ENCODE measurements around the gene MADCAM1.

Gene MADCAM1

GRCh38 chr19:508204-509150, 12.2 kb downstream of the MADCAM1 start:
- DNase-seq (ENCODE audit: low spot score), result no peak

- DNase-seq (ENCODE audit: low spot score), result peak; percentile 53
Measured at GRCh38 chr19:510606-511100, 14.4 kb downstream of the MADCAM1 start.

- no peak for DNase-seq (ENCODE audit: low spot score)
Measured at GRCh38 chr19:511101-511851, 15.0 kb downstream of the MADCAM1 start.

- DNase-seq (ENCODE audit: low spot score), result no peak
Measured at GRCh38 chr19:512547-513365, 16.5 kb downstream of the MADCAM1 start.

- no peak for DNase-seq (ENCODE audit: low spot score)
Measured at GRCh38 chr19:513368-514165, 17.3 kb downstream of the MADCAM1 start.

- no peak for DNase-seq (ENCODE audit: low spot score)
Measured at GRCh38 chr19:514166-514663, 17.9 kb downstream of the MADCAM1 start.

GRCh38 chr19:517721-518597, 21.7 kb downstream of the MADCAM1 start:
- no peak for DNase-seq (ENCODE audit: low spot score)

GRCh38 chr19:518598-519231, 22.4 kb downstream of the MADCAM1 start:
- no peak for DNase-seq (ENCODE audit: low spot score)

GRCh38 chr19:519449-519865, 23.2 kb downstream of the MADCAM1 start:
- DNase-seq (ENCODE audit: low spot score), result no peak

- no peak for DNase-seq (ENCODE audit: low spot score)
Measured at GRCh38 chr19:522726-523125, 26.4 kb downstream of the MADCAM1 start.

- no peak for DNase-seq (ENCODE audit: low spot score)
Measured at GRCh38 chr19:524062-524674, 27.9 kb downstream of the MADCAM1 start.

GRCh38 chr19:525029-525428, 28.7 kb downstream of the MADCAM1 start:
- DNase-seq (ENCODE audit: low spot score), result no peak

- DNase-seq (ENCODE audit: low spot score), result no peak
Measured at GRCh38 chr19:525857-526419, 29.7 kb downstream of the MADCAM1 start.

- DNase-seq (ENCODE audit: low spot score), result no peak
Measured at GRCh38 chr19:530134-531008, 34.1 kb downstream of the MADCAM1 start.

GRCh38 chr19:531009-531752, 34.9 kb downstream of the MADCAM1 start:
- peak; percentile 71 for DNase-seq (ENCODE audit: low spot score)

- DNase-seq (ENCODE audit: low spot score), result no peak
Measured at GRCh38 chr19:531753-532560, 35.7 kb downstream of the MADCAM1 start, which contains the start of gene CDC34. Gene CDC34 (plus strand): TSS chr19:531760. CDS start chr19:531932, 172 bp downstream.

All from globus pallidus (tissue), 1 donor.